Measurements from ENCODE around the gene FGD3.

FGD3 gene

DNA sequence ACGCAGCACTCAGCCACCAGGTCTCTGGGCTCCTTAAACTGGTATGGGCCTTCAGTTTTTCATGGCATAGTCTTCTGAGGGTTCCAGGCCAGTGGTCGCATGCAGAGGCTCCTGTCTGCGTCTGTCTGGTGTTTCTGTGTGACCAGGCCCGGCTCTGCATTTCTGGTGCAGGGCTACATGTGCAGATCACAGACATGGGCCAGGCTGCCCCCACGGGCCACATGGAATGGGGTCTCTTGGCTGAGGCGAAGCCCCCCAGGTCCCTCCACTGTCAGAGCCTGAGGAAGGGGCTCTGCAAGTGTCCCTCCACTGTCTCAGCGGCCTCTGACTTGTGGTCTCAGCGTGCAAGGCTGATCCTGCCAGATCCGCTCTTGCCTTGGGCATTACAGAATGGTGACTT lies 133.1 kb downstream of the FGD3 start:
- DNase-seq = peak; percentile 23
- peaks cover 4% of the 10 kb centered on the region for H3K9me3 Mint-ChIP-seq
- H3K27ac Mint-ChIP-seq = peak overlapping the region; percentile 56
- H3K4me1 Mint-ChIP-seq (ENCODE audit: low read depth) = peaks cover 56% of the 10 kb centered on the region
- H3K4me3 Mint-ChIP-seq = no peak overlapping the region
- no peaks in the 10 kb centered on the region for H3K27me3 Mint-ChIP-seq
- peaks cover 74% of the 10 kb centered on the region for H3K36me3 Mint-ChIP-seq (ENCODE audit: low read depth)

DNA sequence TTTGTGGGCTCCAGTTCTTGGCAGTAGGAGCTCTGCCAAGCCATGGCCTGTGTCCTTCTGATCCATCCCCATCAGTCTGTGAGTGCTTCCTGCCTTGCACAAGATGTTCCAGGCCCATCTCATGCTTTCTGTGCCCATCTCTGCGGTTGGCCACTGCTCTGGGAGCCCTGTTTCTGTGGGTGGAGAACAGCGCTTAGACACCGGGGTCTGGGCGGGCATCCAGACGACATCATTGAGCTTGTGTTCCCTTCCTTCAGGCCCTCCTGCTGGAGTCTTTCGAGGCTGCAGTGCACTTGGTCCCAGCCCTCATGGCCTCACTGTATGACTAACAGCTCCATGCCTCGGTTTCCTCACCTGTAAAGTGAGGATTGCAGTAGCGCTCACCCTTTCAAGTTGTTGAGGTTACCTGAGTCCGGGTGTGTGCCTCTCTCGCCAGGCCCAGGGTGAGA lies 133.8 kb downstream of the FGD3 start:
- Mint-ChIP-seq H3K4me1 (ENCODE audit: low read depth) (peaks cover 55% of the 10 kb centered on the region), H3K36me3 (ENCODE audit: low read depth) (peaks cover 80% of the 10 kb centered on the region), H3K27ac (peak overlapping the region; percentile 95), H3K4me3 (no peak overlapping the region), H3K27me3 (no peaks in the 10 kb centered on the region), H3K9me3 (peaks cover 8% of the 10 kb centered on the region)
- DNase-seq = peak; percentile 25

DNA sequence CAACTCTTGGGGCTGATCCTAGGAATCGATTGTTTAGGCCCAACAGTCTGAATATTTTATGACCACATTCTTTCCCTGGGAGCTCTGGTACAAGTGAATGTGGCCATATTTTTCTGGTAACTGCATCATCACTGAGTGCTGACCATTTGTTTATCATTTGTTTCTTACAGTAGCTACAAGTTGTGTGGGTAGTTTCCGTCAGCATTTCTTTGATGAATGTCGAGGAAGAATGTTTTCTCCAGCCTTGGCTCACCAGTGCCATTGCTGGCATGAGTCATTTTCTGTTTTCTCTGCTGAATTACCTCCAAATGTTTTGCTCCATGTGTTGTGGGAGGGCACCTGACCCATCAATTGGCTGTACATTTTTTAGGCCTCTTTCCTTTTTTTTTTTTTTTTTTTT lies 134.6 kb downstream of the FGD3 start:
- DNase-seq = peak; percentile 15
- no peaks in the 10 kb centered on the region for H3K27me3 Mint-ChIP-seq
- no peak overlapping the region for H3K4me3 Mint-ChIP-seq
- H3K36me3 Mint-ChIP-seq (ENCODE audit: low read depth) = peaks cover 79% of the 10 kb centered on the region
- peaks cover 53% of the 10 kb centered on the region for H3K4me1 Mint-ChIP-seq (ENCODE audit: low read depth)
- peaks cover 8% of the 10 kb centered on the region for H3K9me3 Mint-ChIP-seq
- peak overlapping the region; percentile 95 for H3K27ac Mint-ChIP-seq

DNA sequence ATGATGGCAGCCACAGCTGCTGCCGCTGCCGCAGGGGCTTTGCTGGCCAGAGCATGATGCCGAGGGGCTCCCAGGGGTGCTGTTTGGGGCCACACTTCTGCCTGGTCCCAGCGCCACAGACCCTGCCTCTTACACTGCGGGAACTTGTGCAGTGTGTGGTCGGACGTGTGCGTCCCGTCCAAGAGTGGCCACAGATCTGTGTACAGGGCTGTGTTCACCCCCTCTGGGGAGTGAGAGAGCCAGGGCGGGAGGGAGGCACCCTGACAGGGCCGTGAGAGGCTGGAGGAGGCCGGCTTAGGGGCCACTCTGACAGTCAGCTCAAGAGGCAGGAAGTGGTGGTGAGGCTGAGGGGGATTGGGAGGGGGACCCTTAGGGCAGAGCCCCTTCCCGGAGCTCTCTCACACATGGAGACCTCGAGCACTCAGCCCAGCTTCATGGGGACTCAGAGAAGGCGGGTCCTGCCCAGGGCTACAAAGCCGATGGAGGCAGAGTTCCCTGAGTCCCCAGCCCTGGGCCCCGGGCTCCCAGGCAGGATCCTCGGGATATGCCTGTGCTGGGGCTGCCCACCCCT lies 135.6 kb downstream of the FGD3 start:
- H3K27me3 Mint-ChIP-seq = no peaks in the 10 kb centered on the region
- peak overlapping the region; percentile 95 for H3K27ac Mint-ChIP-seq
- H3K9me3 Mint-ChIP-seq = peaks cover 8% of the 10 kb centered on the region
- peak overlapping the region; percentile 57 for H3K4me3 Mint-ChIP-seq
- H3K36me3 Mint-ChIP-seq (ENCODE audit: low read depth) = peaks cover 77% of the 10 kb centered on the region
- peak; percentile 51 for DNase-seq
- H3K4me1 Mint-ChIP-seq (ENCODE audit: low read depth) = peaks cover 45% of the 10 kb centered on the region

DNA sequence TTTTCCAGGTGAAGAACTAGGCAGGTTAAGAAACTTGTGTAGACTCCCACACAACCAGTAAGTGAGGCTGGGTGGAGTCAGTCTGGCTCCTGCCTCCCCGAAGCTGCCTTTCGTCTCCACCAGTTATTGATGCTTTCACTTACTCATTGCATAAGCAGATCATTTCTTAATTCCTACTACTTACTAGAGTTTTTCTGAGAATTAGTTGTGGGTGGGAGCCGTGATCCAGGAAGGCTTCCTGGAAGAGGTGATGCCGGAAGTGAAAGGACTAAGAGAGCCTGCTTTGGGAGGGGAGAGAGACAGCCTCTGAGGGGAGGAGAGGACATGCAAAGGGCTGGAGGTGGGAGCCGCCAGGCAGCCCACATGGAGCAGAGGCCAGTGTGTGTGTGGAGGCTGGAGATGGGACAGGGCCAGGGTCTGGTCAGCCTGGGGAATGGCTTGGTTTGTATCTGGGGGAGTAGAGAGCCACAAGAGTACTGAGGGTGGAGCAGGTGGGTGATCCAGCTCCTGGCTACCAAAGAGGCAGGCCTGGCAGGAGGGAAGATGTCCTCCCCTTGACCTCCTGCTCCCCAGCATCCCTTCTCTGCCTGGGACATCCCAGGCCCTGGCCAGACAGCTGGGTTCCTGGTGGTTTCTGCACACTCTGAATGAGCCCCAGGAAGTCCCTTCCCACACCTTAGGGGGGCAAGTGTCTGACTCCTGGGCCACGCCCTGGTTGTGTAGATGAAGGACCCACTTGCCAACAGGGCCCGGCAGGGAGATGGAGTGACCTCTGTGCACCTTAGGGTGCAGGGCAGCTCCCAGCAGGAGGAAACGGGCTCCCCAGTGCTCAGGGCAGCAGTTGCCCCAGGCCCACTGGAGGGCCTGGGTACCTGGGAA lies 136.5 kb downstream of the FGD3 start:
- peak overlapping the region; percentile 57 for H3K4me3 Mint-ChIP-seq

DNA sequence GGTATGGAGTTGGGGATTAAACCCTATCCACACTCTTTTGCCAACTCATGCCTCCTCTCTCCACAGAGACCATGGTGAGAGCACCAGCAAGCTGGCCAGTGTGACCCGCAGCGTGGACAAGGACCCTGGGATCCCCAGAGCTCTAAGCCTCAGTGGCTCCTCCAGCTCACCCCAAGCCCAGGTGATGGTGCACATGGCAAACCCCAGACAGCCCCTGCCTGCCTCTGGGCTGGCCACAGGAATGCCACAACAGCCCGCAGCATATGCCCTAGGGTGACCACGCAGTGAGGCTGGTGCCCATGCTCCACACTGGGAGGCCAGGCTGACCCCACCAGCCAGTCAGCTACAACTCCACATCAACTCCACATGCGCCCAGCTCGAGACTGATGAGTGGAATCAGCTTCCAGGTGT lies 137.2 kb downstream of the FGD3 start:
- Mint-ChIP-seq H3K27ac (peak overlapping the region; percentile 95), H3K4me1 (ENCODE audit: low read depth) (peaks cover 55% of the 10 kb centered on the region), H3K9me3 (peaks cover 8% of the 10 kb centered on the region), H3K36me3 (ENCODE audit: low read depth) (peaks cover 80% of the 10 kb centered on the region), H3K4me3 (no peak overlapping the region), H3K27me3 (no peaks in the 10 kb centered on the region)
- peak; percentile 28 for DNase-seq

More for the DNA sequence above, 136.5 kb downstream of the FGD3 start:
- H3K36me3 Mint-ChIP-seq (ENCODE audit: low read depth) = peaks cover 81% of the 10 kb centered on the region
- peak; percentile 57 for DNase-seq
- H3K27me3 Mint-ChIP-seq = no peaks in the 10 kb centered on the region
- H3K27ac Mint-ChIP-seq = peak overlapping the region; percentile 95
- H3K4me1 Mint-ChIP-seq (ENCODE audit: low read depth) = peaks cover 49% of the 10 kb centered on the region
- peaks cover 8% of the 10 kb centered on the region for H3K9me3 Mint-ChIP-seq

DNA sequence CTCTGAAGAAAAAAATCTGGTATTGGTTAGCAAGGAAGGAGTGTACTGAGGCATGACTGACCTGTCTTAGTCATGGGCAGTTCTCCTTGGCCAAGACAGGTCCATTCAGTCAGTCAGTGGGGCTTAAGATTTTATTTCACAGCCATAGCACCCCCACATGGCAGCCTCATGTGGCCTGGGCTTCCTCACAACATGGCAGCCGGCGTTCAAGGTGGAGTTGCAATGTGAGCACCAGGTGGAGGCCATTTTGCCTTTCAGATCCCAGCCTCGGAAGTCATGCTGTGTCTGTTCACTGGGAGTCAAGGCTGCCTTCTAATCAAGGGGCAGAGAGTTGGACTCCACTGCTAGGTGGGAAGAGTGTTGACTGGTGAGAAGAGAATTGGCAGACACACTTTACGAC lies 138.4 kb downstream of the FGD3 start:
- peak; percentile 30 for DNase-seq
- no peaks in the 10 kb centered on the region for H3K27me3 Mint-ChIP-seq
- peak overlapping the region; percentile 77 for H3K27ac Mint-ChIP-seq
- no peak overlapping the region for H3K4me3 Mint-ChIP-seq
- H3K9me3 Mint-ChIP-seq = peaks cover 18% of the 10 kb centered on the region
- peaks cover 80% of the 10 kb centered on the region for H3K36me3 Mint-ChIP-seq (ENCODE audit: low read depth)
- peaks cover 65% of the 10 kb centered on the region for H3K4me1 Mint-ChIP-seq (ENCODE audit: low read depth)
